Stimulated activated CD4-positive, alpha-beta T cell treated with anti-CD3 and anti-CD28 coated beads, Interleukin-12 subunit alpha, Interleukin-12 subunit beta, amount 100 ng/mL, for 48 hours (primary cell): ENCODE measurements around the gene ADCY2.

Experiments used
- DNase-seq, 3 donors: peaks; one replicate each; pipeline ENCODE4 v3.0.0-alpha.2; 2020; ENCODE audit warnings: low read depth in 2 of 3, low spot score in 1 of 3

The ADCY2 gene

GRCh38 chr5:7501061-7501460, 105.1 kb downstream of the ADCY2 start:
- DNase-seq, result no peak

DNA sequence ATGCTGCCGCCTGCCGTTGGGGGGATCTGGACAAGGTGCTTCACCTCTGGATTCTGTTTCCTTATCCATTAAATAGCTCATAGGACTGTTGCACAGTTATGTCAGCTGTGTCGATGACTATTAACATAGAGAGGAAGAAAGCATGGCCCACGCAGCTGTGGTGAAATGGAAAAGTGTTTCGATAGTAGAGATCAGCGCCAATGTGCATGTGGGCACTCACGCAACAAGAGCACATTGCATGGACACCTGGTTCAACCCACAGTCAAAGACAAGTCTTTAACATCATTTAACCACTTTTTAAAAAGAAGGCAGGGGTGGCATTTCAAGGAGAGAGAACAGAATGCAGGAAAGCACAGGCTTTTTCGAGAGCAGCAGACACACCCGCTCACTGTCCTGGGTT, 107.6 kb downstream of the ADCY2 start:
- no peak for DNase-seq

- DNase-seq, result no peak
These were observed 119.5 kb downstream of the ADCY2 start for GRCh38 chr5:7515284-7515914.

DNA sequence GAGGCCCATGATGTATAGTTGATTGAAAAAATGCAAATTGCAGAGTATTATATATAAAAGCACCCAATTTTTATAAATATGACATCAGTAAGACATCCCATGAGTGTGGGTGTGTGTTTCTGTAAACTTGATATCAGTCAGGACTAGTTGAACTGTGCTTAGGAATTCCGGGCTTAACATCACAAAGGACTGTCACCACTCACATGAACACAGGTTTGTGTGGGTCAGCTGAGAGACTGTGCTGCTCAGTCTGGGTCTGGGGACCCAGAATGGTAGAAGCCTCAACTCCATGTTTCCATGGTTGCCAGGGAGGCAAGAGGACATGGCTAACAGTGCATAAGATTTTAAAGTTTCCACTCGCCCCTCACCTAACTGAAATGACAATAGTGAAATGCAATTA, 120.3 kb downstream of the ADCY2 start:
- no peak for DNase-seq

GRCh38 chr5:7517006-7517405, 121.1 kb downstream of the ADCY2 start:
- no peak for DNase-seq

- no peak for DNase-seq
These were observed 123.1 kb downstream of the ADCY2 start for GRCh38 chr5:7518947-7519560.

- DNase-seq, result no peak
These were observed 123.6 kb downstream of the ADCY2 start for GRCh38 chr5:7519564-7519963.

GRCh38 chr5:7529880-7530279, 133.9 kb downstream of the ADCY2 start:
- no peak for DNase-seq

- no peak for DNase-seq
These were observed 138.0 kb downstream of the ADCY2 start for GRCh38 chr5:7533941-7534340.

- no peak for DNase-seq
These were observed 138.6 kb downstream of the ADCY2 start for GRCh38 chr5:7534505-7534904.

DNA sequence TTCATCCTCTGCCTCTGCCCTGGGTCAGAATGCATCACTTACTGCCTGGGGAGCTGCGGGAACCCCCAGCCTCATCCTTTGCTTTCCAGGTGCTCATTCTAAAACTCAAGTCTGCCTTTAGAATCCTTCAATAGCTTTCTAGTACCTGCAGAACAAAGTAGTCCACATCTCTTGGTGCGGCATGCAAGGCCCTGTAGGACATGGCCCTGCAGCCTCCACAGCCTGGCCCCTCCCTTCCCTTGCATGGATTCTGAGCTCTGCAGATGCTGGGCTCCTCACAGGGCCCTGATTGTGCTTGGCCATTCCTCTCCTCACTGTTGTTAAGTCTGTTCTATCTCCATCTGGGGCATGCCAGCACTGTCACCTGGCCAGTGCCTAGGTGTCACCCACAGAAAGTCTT, 141.6 kb downstream of the ADCY2 start:
- no peak for DNase-seq

DNA sequence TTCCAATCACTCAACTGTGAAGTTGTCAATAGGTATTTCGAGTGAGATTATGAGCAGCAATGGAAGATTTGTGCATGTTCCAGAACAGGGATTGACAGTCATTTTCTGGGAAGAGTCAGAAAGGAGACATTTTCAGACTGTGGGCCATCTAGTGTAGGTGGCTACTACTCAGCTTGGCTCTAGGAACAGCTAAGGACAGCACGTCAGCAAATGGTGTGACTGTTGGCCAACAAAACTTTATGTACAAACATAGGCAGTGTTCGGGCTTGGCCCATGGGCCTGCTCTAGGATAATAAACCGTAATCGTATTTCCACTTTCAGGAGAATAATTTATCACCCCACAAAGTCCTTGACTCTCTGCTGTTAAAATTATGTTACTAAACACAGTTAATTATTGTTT, 143.6 kb downstream of the ADCY2 start:
- DNase-seq, result no peak

DNA sequence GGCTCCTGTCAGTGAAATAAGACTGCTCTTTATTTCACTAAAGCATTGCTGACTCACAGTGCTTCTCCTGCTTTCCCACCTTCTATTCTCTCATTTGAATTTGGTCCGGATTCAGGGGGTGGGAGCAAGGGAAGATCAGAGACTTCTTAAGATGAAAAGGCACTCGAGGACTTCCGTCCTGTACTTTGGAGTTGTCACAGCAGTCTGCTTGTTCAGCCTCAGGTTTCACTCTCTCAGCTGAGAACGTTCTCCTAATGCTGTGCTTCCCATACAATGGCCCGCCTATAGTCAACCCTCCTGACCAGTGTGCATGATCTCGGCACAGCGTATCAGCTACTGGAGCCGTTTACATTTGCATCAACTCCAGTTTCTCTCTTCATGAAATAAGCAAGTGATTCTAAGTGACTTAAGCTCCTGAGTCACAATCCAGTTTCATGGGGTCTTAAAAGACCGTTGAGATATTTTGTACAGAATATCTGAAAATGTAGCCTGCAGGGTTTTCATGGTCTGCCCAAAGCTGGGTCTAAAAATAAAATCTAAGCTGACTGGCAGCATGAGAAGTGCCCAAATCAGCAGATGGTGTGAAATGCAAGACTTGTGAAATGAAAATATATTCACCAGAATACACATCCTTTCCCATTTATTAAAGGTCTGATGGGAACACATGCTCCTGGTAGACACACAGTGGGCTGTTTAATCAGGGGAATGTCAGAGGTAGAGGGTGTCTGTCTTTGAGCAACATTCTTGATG, 145.0 kb downstream of the ADCY2 start:
- no peak for DNase-seq

- no peak for DNase-seq
These were observed 146.0 kb downstream of the ADCY2 start for GRCh38 chr5:7541898-7542297.

DNA sequence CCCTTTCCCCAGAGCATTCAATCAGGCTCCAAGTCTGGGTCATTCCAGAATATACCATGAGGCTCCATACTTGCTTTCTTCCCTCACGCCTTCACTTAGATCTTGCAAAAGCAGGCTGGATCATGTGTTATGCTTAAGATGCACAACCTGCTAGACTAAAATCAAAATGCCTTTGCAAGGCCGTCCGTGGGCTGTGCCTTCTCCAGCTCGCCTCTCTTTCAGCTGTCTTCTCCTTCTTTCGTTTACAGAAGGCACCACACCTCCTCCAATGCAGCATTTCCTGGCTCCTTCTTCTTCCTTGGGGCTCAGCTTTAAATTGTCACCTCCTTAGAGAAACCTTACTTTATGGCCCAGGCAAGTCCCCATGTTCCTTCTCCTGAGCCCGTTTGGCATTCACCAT, 150.6 kb downstream of the ADCY2 start:
- no peak for DNase-seq

GRCh38 chr5:7548596-7548995, 152.7 kb downstream of the ADCY2 start:
- DNase-seq, result no peak

GRCh38 chr5:7565559-7565958, 169.6 kb downstream of the ADCY2 start:
- no peak for DNase-seq

DNA sequence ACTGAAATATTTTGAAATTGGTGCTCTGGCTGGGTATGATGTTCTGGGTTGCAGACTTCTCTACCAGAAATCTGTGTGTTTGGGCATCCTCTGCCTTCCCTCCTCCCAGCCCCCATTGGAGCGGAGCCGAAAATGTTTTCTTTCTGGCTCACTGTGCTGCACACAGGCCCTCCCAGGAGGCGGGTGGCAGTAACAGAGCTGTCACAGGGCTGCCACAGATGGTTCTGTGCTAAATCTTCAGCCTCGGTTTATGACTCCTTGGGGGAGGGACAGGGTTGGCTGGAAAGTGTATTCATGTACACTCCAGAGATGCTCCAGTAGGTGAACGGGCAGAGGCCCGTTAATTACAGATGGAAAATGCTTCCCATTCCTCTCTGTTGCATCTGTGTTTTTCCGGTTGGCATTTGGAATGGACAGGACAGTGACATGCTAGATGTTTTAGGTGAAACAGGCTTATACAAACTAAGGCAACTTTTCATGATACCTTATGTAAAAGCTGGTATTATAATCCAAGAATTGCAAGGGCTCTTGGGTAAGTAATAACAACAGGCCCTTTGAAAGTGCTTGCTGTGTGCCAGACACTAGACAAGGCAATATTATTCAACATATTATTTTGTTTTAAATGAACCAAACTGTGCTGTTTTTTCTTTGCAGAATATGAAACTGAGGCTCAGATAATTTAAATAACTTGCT, 180.2 kb downstream of the ADCY2 start:
- no peak for DNase-seq

DNA sequence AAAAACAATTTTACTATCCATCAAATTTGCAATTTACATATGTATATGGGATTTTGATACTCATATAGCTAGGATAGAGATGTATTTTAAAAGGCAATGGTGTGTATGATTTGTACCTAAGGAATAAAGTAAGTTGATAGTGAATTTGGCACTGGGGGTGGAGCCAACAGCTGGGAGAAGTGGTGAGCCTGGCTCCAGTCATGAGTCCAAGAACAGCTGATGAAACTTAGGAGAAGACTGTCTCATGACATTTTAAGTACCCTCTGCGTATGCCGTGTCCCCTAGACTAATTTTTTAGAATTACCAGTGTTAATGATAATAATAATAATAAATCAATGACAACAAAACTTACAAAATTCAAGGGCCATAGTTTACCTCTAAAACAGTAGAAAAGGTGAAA, 181.4 kb downstream of the ADCY2 start:
- no peak for DNase-seq

DNA sequence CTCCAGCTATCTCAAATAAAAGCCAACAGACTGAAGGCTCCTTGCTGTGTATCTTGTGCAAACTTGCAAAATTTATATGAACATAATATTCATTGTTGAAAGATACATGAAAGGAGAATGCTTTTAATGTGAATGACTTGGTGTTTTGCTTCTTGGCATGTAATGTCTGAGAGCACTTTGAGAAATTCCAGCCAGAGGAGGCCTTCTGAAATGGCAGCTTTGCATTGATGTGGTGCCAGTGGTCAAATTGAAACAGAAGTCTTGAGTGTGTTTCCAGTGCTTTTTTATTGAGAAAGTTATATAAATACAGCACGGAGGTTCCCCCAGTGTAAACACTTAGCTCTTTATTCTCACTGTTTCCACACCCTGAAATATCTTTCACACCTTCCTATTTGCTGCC, 182.1 kb downstream of the ADCY2 start:
- DNase-seq, result no peak

GRCh38 chr5:7584749-7585148, 188.8 kb downstream of the ADCY2 start:
- no peak for DNase-seq

GRCh38 chr5:7585807-7586206, 189.9 kb downstream of the ADCY2 start:
- DNase-seq, result no peak
